ENCODE results near the gene CREG1. TPM values are rescaled to one million over a fixed set of nuclear protein-coding genes. Genes with fewer than 3 reads are reported as not detected.
"Not testable (repeated sequence)": the region's sequence is repeated elsewhere in the genome, so short reads cannot be mapped to it uniquely, and the experiment has no call there.

Gene CREG1
- total RNA-seq, 1 donor from 2014 or later: 80.8 TPM

GRCh38 chr1:167566766-167567165 lies 13.2 kb upstream of the CREG1 start:
- DNase-seq (ENCODE audit: low spot score) (no peak), ATAC-seq (no peak)
- intact Hi-C loops (cut with DNase I): no loop called here

- DNase-seq (ENCODE audit: low spot score) (no peak), ATAC-seq (no peak)
- intact Hi-C loops (cut with DNase I): no loop called here
These were observed 12.4 kb upstream of the CREG1 start for GRCh38 chr1:167565922-167566321.

DNA sequence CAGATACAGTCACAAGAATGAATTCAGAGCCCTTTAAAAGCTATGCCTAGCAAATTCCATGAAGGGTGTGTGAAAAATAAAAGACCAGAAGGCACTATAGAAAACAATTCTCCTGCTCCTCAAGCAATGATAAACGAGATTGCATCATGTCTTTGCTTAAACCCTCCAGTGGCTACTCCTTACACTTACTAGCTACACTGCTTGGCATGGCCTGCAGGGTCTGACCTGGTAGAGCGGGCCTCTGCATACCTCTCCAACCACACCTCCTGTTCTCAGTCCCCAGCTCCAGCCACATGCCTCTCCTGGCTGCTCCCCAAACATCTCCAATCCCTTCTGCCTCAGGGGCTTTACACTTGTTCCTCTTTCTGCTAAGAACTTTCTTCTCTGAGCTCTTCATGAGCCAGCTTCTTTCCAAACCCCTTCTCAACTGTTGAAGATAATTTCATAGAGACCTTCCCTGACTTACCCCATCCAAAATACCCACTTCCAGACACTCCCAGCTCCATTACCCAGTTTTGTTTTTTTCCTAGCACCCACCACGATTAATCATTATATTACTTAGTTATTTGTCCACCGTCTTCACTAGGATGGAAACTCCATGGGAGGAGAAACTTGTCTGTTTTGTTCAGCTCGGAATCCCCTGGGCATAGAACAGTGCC lies 11.2 kb upstream of the CREG1 start:
- peak; percentile 37 for ATAC-seq
- intact Hi-C loops (cut with DNase I): no loop called here

GRCh38 chr1:167563579-167564246 lies 10.2 kb upstream of the CREG1 start:
- intact Hi-C loops (cut with DNase I): no loop called here
- DNase-seq (ENCODE audit: low spot score): no peak
- ATAC-seq: peak; percentile 83

More for the DNA sequence above, 11.2 kb upstream of the CREG1 start:
- no peak for DNase-seq (ENCODE audit: low spot score)

DNA sequence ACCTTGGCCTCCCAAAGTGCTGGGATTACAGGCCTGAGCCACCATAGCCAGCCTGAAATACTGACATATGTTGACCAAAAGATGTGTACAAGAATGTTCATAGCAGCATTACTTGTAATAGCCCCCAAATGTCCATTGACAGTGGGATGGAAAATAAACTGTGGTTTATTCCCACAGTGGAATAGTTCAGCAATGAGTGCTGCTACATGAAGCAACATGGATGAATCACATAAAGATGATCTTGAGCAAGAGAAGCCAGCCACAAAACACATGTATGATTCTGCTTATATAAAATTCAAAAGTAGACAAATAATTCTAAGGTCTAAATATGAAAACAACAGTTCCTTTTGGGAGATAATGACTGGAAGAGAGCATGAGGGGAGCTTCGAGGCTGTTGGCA lies 9.1 kb upstream of the CREG1 start:
- ATAC-seq (no peak), DNase-seq (ENCODE audit: low spot score) (no peak)
- intact Hi-C loops (cut with DNase I): no loop called here

DNA sequence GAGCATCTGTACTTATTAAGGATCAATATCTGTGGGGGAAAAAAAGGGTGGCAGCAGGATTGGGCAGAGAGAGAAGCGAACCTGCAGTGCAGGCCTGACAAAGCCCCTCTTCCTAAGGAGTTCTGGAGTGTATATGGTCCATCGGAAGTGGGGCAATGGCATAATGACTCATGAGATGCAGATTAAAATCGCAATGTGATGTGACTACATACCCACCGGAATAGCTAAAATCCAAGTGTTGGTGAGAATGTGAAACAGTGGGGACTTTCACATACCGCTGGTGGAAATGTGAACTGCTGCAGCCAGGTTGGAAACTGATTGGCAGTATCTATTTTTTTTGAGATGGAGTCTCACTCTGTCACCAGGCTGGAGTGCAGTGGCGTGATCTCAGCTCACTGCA lies 8.2 kb upstream of the CREG1 start:
- DNase-seq (ENCODE audit: low spot score): no peak
- intact Hi-C loops (cut with DNase I): no loop called here
- no peak for ATAC-seq

GRCh38 chr1:167555971-167556714 lies 2.6 kb upstream of the CREG1 start:
- ATAC-seq (peak; percentile 38), DNase-seq (ENCODE audit: low spot score) (peak; percentile 87)
- intact Hi-C loops (cut with DNase I): no loop called here

DNA sequence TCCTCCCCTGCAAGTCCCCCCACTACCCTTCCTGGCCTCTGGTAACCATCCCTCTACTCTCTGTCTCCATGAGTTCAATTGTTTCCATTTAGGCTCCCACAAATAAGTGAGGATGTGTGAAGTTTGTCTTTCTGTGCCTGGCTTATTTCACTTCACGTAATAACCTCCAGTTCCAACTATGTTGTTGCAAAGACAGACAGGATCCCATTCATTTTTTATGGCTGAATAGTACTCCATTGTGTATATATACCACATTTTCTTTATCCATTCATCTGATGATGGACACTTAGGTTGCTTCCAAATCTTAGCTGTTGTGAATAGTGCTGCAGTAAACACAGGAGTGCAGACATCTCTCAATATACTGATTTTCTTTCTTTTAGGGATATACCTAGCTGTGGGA lies 1.5 kb upstream of the CREG1 start:
- intact Hi-C loops (cut with DNase I); ATAC-seq; DNase-seq (ENCODE audit: low spot score): not testable (repeated sequence)

- intact Hi-C loops (cut with DNase I): no loop called here
- no peak for DNase-seq (ENCODE audit: low spot score)
- peak; percentile 19 for ATAC-seq
These were observed 642 bp upstream of the CREG1 start for GRCh38 chr1:167554028-167554779.

DNA sequence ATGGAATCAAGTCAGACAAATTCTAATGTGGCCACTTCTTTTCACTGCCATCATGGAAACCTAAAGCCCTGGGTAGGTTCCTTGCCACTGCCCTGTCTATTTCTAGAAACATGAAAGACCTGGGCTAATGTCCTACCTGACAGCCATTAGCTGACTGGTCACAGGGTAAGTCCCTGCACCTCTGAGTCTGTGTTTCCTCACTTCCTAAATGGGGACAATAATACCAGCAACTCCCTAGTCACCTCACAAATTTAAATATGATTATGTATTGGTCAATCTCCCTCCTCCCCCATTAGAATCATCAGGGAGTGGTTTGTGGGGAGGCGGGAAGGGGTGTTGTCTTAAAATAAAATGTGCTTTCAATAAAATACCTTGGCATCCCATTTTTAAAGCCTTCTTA lies 2.2 kb downstream of the CREG1 start:
- intact Hi-C loops (cut with DNase I): no loop called here
- ATAC-seq: no peak

GRCh38 chr1:167548059-167548932 lies 5.3 kb downstream of the CREG1 start:
- DNase-seq (ENCODE audit: low spot score) (no peak), ATAC-seq (peak; percentile 66)
- intact Hi-C loops (cut with DNase I): no loop called here

More for the DNA sequence above, 2.2 kb downstream of the CREG1 start:
- no peak for DNase-seq (ENCODE audit: low spot score)

DNA sequence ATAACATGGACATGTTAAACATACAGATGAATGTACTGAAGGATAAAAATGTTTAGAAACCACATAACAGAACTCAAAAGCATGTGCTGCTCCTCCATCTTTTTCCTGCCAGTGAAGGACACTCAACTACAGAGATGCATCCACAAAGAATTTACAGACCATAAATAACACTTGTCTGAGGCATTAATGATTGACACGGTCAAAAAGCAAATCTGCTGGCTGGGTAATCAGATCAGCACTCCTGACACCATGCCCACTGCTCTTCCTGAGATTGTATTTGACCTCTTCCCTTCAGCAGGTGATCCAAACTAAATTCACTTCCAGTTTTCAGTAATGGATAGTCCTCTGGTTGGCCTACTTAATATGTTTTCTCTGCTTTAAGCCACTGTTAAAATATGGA lies 6.6 kb downstream of the CREG1 start:
- no peak for DNase-seq (ENCODE audit: low spot score)
- ATAC-seq: no peak
- intact Hi-C loops (cut with DNase I): no loop called here

GRCh38 chr1:167545349-167545748 lies 8.2 kb downstream of the CREG1 start:
- no peak for DNase-seq (ENCODE audit: low spot score)
- intact Hi-C loops (cut with DNase I): no loop called here
- ATAC-seq: no peak

DNA sequence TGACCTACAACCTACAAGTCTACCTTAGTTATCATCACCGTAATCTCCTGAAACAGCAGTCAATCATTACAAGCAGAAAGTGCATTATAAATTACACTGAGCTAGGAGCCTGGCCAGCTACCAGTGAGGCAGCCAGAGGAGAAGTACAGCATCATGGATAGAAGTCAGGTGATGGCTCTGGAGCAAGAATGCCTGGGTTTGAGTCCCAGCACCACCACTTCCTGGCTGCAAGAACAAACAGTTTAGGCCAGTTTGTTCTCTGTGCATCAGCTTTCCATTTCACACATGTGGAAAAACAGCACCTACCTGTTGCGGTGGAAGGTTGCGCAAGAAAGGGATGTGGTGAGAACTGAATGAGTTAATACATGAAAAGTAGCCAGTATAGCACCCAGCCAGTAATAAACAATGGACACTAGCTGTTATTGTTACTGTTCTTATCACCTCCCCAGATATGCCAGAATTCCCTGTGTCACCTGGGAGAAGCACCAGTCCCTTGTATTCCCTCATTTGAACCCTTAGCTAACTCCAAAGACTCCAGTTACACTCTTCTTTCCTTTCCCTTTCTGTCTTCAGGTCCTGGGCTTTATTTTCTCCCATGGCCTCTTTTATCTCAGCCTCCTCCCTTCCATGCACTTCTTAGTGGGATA lies 9.0 kb downstream of the CREG1 start:
- DNase-seq (ENCODE audit: low spot score) (no peak), ATAC-seq (no peak)
- intact Hi-C loops (cut with DNase I): no loop called here

GRCh38 chr1:167543199-167543990 lies 10.2 kb downstream of the CREG1 start:
- ATAC-seq (no peak), DNase-seq (ENCODE audit: low spot score) (no peak)
- intact Hi-C loops (cut with DNase I): no loop called here

DNA sequence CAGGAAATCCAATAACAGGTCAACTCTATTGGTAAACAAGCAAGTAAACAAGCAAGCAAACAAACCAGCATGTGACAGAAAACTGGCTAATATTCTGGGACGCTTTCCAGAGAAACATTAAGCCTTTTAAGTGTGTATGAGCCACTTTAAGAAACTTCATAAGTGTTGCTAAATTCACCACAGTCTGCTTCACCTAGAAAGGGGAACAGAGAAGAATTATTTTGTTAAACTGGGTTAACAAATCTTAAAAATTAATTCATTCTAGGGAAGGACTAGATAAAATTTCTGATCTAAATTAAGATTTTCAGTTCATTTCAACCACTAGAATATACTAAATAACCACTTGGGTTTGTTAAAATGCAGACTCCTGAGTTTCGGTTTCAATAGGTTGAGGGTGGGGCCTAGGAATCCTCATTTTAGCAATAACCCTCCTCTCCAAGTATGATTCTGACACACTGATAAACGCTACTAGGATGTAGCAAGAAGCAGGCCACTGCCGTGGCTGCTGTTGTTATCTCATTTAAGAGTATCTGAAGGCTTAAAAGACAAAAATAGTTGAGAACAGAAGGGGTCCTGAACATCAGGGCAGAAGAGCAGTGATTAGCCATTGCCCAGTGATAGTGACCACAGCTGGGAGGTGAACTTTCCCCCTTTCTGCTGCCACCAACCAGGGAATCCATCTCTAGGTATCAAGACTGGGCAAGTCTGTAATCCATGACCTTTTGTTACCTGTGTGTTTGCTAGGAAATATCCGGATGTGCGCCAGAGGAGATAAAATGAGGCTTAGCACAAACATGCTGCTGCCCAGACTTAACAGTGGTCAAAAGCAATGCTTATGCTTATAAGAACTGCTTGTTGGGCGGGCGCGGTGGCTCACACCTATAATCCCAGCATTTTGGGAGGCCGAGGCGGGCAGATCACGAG lies 11.2 kb downstream of the CREG1 start:
- intact Hi-C loops (cut with DNase I): no loop called here
- no peak for ATAC-seq
- DNase-seq (ENCODE audit: low spot score): no peak

Measured in sciatic nerve (tissue), 2 donors.